Stimulated activated CD8-positive, alpha-beta memory T cell treated with anti-CD3 and anti-CD28 coated beads, Interleukin-12 subunit alpha, Interleukin-12 subunit beta, amount 100 ng/mL, for 24 hours (primary cell): ENCODE results near the gene ZNF524.

ENCODE experiments used
- DNase-seq: peaks from one replicate; pipeline ENCODE4 v3.0.0-alpha.2; 2020; ENCODE audit errors: extremely low read depth

The ZNF524 gene

DNA sequence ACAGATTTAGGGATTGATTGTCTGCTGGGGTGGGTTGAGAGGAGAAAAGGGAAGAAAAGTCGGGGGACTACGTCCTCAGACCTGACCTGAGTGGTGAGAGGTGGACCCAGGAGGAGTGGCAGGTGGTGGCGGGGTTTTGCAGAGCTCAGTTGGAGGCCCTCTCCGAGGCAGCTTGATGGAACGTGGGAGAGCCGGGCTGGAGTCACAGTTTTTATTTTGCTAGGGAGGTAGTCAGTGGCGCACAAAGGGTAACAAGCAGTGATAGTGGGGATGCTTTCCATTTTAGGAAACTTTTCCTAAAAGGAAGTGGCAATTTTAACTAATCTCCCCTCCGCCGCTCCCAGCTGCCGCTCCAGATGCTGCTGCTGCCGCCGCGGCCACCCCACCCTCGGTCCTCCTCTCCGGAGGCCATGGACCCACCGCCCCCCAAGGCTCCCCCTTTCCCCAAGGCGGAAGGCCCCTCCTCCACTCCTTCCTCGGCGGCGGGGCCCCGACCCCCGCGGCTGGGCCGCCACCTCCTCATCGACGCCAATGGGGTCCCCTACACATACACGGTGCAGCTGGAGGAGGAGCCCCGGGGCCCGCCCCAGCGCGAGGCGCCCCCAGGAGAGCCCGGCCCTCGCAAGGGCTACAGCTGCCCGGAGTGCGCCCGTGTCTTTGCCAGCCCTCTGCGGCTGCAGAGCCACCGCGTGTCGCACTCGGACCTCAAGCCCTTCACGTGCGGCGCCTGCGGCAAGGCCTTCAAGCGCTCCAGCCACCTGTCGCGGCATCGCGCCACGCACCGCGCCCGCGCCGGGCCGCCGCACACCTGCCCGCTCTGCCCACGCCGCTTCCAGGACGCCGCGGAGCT lies 42.3 kb downstream of the ZNF524 start:
- no peak for DNase-seq

DNA sequence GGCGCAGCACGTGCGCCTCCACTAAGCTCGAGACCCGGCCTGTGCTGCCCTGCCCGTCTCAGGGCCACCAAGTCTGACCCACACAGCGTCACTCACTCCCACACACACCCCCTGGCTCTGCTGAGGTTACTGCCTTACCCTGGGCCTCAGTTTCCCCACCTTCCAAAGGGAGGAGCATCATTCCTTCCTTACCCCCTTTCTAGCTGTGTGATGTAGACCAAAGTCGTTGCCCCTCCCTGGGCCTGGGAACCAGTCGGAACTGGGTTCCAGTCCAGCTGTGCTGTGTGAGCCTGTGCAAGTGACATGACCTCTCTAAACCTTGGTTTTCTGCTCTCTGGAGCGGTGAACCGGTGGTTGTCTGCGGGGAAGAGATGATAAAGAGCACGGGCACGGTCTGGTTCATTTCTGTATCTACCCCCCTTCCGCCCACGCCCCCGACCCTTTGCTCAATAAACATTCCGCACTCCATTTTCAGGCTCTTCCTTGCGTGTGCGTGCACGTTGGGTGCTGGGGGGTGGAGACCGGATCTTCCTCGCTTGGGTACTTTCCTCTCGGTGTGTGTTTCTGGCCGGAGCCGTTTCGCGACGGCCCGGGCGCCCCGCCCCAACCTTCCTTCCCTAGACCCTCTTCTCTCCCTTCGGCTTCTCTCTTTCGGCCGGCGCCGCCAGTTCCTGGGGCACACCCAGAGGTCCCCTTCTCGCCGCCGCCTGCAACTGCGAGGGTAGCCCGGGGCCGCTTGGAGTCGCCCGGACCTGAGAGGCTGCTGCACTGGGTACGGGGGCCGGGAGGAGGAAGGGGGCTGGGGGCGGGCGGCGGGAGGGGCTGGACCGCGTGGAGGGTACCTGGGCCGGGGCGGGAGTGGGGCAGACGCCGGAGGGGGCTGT lies 43.2 kb downstream of the ZNF524 start, which contains the start of gene ZNF581:
ZNF581 (plus strand) TSS at position 647 of the 884 bp plus-strand sequence. CDS start 923 bp downstream, outside the sequence.
- peak; percentile 63 for DNase-seq

- DNase-seq = no peak
Measured at GRCh38 chr19:55643887-55644176, 43.7 kb downstream of the ZNF524 start.

- no peak for DNase-seq
Measured at GRCh38 chr19:55644191-55644833, 44.2 kb downstream of the ZNF524 start.

DNA sequence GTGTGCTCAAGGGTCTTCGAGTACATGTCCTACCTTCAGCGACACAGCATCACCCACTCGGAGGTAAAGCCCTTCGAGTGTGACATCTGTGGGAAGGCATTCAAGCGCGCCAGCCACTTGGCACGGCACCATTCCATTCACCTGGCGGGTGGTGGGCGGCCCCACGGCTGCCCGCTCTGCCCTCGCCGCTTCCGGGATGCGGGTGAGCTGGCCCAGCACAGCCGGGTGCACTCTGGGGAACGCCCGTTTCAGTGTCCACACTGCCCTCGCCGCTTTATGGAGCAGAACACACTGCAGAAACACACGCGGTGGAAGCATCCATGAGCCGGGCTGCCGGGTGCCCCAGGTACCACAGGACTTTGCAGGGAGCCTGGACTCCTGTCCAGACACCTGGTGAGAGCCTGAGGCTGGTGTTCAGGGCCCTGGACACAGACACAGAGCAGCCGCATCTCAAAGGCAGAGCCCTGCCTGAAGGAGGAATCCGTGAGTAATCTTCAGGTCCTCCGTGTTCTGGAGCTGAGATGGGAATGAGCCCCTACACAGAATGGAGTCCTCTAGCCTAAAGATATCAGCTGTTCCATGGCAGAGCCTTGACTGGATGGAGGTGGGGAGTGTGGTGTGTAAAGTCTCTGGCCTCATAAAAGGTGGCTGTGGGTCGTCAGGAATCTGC lies 44.9 kb downstream of the ZNF524 start:
- no peak for DNase-seq

- DNase-seq = no peak
Measured at GRCh38 chr19:55645512-55645881, 45.4 kb downstream of the ZNF524 start.

- no peak for DNase-seq
Measured at GRCh38 chr19:55646889-55647731, 47.0 kb downstream of the ZNF524 start.

DNA sequence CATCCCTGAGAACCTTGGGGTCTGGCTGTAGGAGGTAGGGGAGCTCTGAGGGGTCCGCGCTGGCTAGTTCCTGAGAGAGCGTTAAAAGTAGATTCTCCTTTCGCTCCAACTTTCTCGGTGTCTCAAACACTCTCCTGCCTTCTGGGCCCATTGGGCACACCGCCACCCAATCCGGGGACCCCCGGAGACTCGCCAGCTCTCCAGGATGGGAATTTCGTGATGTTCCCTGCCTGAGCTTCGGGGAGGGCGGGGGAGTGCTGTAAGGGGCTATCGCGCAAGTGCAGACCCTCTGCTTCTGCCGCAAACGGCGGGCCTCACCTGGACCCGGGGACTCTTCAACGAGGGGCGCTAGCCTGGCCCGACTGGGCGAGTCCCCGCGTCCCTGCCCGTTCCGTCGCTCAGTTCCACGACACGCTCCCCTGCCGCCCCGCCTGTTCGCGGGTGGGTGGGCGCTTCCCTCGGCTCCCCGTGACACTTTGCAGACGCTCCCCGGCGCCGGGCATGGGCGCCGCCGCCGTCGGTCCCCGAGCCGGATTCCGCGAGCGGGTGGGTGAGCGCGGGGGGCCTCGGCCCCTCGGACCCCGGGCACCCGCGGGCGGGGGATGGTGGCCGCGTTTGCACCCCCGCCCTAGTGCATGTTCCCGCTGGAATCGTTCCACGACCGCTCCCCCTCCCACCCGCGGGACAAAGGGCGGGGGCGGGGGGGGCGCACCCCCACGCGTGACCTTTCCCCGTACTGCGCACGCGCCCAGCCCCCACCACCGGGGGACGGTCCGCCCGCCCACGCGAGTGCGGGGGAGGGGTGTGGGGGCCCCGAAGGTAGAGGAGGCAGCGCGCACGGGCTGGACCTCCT lies 47.9 kb downstream of the ZNF524 start, which contains the start of gene CCDC106:
CCDC106 (plus strand) TSS at position 481 of the 853 bp plus-strand sequence. CDS start 835 bp downstream, outside the sequence.
- no peak for DNase-seq

- DNase-seq = no peak
Measured at GRCh38 chr19:55648585-55649267, 48.6 kb downstream of the ZNF524 start.

GRCh38 chr19:55649268-55650125 lies 49.4 kb downstream of the ZNF524 start:
- no peak for DNase-seq

GRCh38 chr19:55650126-55650557 lies 50.1 kb downstream of the ZNF524 start:
- no peak for DNase-seq

DNA sequence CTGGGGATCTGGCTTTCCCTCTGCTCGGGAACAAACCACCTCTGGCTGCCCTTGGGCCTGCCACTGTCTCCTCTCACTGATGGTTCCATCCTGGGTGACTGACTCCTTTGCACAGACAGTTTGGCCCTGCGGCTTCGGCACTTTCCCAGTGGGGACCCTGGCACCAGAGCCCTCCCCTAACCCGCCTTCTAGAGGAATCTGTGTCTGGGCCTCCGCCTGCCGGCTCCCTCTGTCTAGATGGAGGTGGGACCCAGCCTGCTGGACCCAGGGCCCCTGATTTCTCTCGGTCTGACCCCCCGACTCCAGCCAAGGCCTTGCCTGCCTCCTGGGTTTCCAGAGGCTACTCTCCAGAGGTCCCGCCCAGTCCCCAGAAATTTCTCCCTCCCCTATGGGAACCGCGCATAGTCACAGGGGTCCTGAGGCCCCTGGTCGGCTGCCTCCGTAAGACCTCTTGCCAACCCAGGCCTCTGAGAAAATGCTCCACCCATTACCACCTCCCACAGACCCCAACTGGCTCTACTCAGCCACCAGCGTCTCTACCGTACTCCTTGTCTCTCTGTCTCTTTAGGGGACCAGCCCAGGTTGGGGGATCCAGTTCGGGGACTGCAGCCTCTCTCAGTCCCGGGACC lies 50.6 kb downstream of the ZNF524 start:
- no peak for DNase-seq

GRCh38 chr19:55651236-55651635 lies 51.1 kb downstream of the ZNF524 start:
- no peak for DNase-seq

- DNase-seq = no peak
Measured at GRCh38 chr19:55652311-55653128, 52.4 kb downstream of the ZNF524 start.
